Naive thymus-derived CD4-positive, alpha-beta T cell (primary cell): ENCODE results near the gene C11orf86. TPM values are rescaled to one million over a fixed set of nuclear protein-coding genes. Genes with fewer than 3 reads are reported as not detected.

Experiments used
- ATAC-seq: fragments of 150-1000 bp; cut with Tn5 transposase; 2 replicates; pipeline ENCODE4 v1.10.0; 2021; ENCODE audit warnings: mild to moderate bottlenecking, moderate library complexity
- CTCF ChIA-PET: fragments of 350-600 bp; sonication (Branson Sonifier 250); formaldehyde crosslinking; loops from one replicate; lab custom pipeline; 2021; ENCODE audit warnings: antibody characterized with exemption; lab: Charles Lee
- POLR2A ChIA-PET: fragments of 350-600 bp; sonication (Branson Sonifier 250); formaldehyde crosslinking; loops from one replicate; lab custom pipeline; 2021; ENCODE audit warnings: antibody characterized with exemption, inconsistent platforms; lab: Charles Lee
- DNase-seq, 9 donors: peaks; one replicate each; pipeline versions ENCODE4 v3.0.0 to v3.0.0-alpha.2; 2020 to 2022; ENCODE audit warnings: mixed read lengths in 1 of 9
- H3K27ac ChIP-seq: one replicate; pipeline ENCODE4 v1.7.0; 2013; ENCODE audit warnings: mild to moderate bottlenecking, low read depth, low read length, moderate library complexity
- H3K27me3 ChIP-seq, 2 donors: one replicate each; pipeline ENCODE4 v1.7.0; 2013; ENCODE audit warnings: low read length in 2 of 2, mild to moderate bottlenecking in 2 of 2, moderate library complexity in 2 of 2; ENCODE audit not compliant: control insufficient read depth in 2 of 2, insufficient read depth in 2 of 2
- H3K36me3 ChIP-seq, 3 experiments: 1 replicate in 2 of 3; 2 replicates in 1 of 3; pipeline ENCODE4 v1.7.0; 2013; ENCODE audit warnings: low read length in 3 of 3, mild to moderate bottlenecking in 3 of 3, moderate library complexity in 1 of 3; ENCODE audit not compliant: insufficient read depth in 3 of 3, control insufficient read depth in 2 of 3
- H3K4me1 ChIP-seq, 2 donors: one replicate each; pipeline ENCODE4 v1.7.0; 2013; ENCODE audit warnings: low read length in 2 of 2, mild to moderate bottlenecking in 2 of 2, moderate library complexity in 1 of 2; ENCODE audit not compliant: control insufficient read depth in 2 of 2, insufficient read depth in 2 of 2
- H3K4me3 ChIP-seq: 2 replicates; pipeline ENCODE4 v1.7.0; 2013; ENCODE audit warnings: mild to moderate bottlenecking, low read length
- H3K9me3 ChIP-seq, 3 experiments: 1 replicate in 2 of 3; 2 replicates in 1 of 3; pipeline ENCODE4 v1.7.0; 2013; ENCODE audit warnings: low read length in 3 of 3; ENCODE audit not compliant: control insufficient read depth in 2 of 3
- H3K27ac Mint-ChIP-seq, 9 donors: one replicate each; pipeline ENCODE4 v1.8.0; 2020 to 2022; ENCODE audit warnings: mixed read lengths in 9 of 9, mild to moderate bottlenecking in 8 of 9, moderate library complexity in 5 of 9, inconsistent platforms in 2 of 9
- H3K27me3 Mint-ChIP-seq, 5 donors: one replicate each; pipeline ENCODE4 v1.8.0; 2021 to 2022; ENCODE audit warnings: mixed read lengths in 5 of 5, mild to moderate bottlenecking in 1 of 5
- H3K36me3 Mint-ChIP-seq, 5 donors: one replicate each; pipeline ENCODE4 v1.8.0; 2020 to 2022; ENCODE audit warnings: mixed read lengths in 5 of 5, mild to moderate bottlenecking in 3 of 5, inconsistent platforms in 1 of 5
- H3K4me1 Mint-ChIP-seq, 7 donors: one replicate each; pipeline ENCODE4 v1.8.0; 2020 to 2022; ENCODE audit warnings: mixed read lengths in 7 of 7, mild to moderate bottlenecking in 3 of 7, inconsistent platforms in 1 of 7
- H3K4me3 Mint-ChIP-seq, 10 donors: one replicate each; pipeline ENCODE4 v1.8.0; 2020 to 2022; ENCODE audit warnings: mild to moderate bottlenecking in 10 of 10, mixed read lengths in 10 of 10, moderate library complexity in 6 of 10, inconsistent platforms in 2 of 10
- H3K9me3 Mint-ChIP-seq, 11 donors: one replicate each; pipeline ENCODE4 v1.8.0; 2020 to 2022; ENCODE audit warnings: mixed read lengths in 11 of 11, mild to moderate bottlenecking in 4 of 11, inconsistent platforms in 1 of 11, moderate library complexity in 1 of 11
- intact Hi-C, 2 donors: fragments of 100-400 bp; cut with micrococcal nuclease; formaldehyde crosslinking; loops; one replicate each; pipeline ENCODE4 v1.15.1; 2023
- polyA plus RNA-seq, 2 donors: library from polyadenylated mRNA; unstranded; fragments of 300-500 nt; fragmentation: Illumina TruSeq; gene quantifications; one replicate each; pipeline ENCODE4 v1.2.3, GENCODE V29; 2021
- total RNA-seq, 6 experiments: library from RNA in 5 of 6; stranded (reverse) in 5 of 6; gene quantifications; 1 replicate in 5 of 6; 2 replicates in 1 of 6; pipeline ENCODE4 v1.2.3 and lab custom pipeline; 2021 to 2026

Gene C11orf86
- total and polyA plus RNA-seq, 7 experiments from 2014 or later: not detected

- no peak for ATAC-seq
- H3K36me3 Mint-ChIP-seq: peaks cover 0 to 12% (median 0%) of the 10 kb centered on the region in 5 donors
- DNase-seq: no peak
- no peak overlapping the region for H3K27ac Mint-ChIP-seq
- Histone ChIP-seq H3K4me1 (no peaks in the 10 kb centered on the region), H3K9me3 (no peaks in the 10 kb centered on the region), H3K4me3 (no peak overlapping the region), H3K27me3 (no peaks in the 10 kb centered on the region), H3K27ac (no peak overlapping the region), H3K36me3 (no peaks in the 10 kb centered on the region)
- H3K4me1 Mint-ChIP-seq: peaks cover 0 to 6% (median 0%) of the 10 kb centered on the region in 7 donors
- CTCF ChIA-PET: no interaction called here
- H3K9me3 Mint-ChIP-seq: no peaks in the 10 kb centered on the region
- intact Hi-C loops: loop anchor here in 1 of 2 donors (10.0 kb wide), 1 partner anchor 58 kb away; no protein-coding TSS in a partner anchor
- no peak overlapping the region for H3K4me3 Mint-ChIP-seq
- POLR2A ChIA-PET: no interaction called here
- peaks cover 0 to 8% (median 2%) of the 10 kb centered on the region in 5 donors for H3K27me3 Mint-ChIP-seq
Observed at GRCh38 chr11:66937193-66937733, 37.8 kb upstream of the C11orf86 start.

DNA sequence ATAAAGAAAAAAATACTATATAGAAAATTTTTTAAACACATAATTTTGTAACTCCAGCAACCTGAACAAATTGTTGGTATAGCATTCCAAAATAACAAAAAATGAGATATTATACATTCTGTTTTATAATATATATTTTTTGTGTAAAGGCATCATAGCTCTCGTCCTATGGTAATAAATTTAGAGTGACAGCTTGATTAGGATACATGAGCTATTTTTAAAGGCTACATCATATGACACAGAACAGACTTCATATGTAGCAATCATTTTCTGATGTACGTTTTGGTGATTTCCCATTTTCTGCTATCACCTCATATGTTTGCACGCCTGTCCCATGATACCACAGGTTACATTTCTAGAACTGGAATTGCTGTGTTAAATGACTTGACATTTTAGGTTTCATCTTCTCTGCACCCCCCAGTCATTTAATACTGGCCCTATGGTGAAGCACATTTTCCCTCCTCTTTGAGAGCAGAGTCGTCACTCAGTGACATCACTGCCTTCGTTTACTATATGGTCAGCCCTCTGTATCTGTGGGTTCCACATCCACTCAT lies 36.4 kb upstream of the C11orf86 start:
- intact Hi-C loops: loop anchor here in 1 of 2 donors (10.0 kb wide), 1 partner anchor 56 kb away; no protein-coding TSS in a partner anchor
- CTCF ChIA-PET: interaction anchor here (0.5 kb wide), 1 partner anchor 1354 kb away, joined by 6 read pairs; no protein-coding TSS in a partner anchor
- peaks cover 0 to 14% (median 0%) of the 10 kb centered on the region in 5 donors for H3K36me3 Mint-ChIP-seq

DNA sequence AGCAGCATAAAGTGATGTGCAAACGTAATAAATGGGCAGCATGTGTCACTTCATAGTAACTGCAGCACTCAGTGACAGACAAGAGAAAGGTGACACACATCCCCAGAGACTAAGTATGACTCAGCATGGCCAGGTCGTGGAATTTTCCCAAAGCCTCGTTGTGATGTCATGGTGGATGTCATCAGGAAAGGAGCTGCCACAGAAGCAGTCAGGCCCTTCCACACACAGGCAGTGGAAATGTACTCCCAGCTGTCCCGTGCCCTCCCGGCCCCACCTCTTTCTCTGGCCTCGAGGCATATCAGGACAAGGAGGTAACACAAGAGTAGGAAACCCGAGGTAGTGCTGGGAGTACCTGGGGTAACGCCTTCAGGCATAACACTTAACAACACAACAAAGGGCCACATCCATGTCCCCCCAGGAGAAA lies 25.0 kb upstream of the C11orf86 start:
- Mint-ChIP-seq H3K4me1 (peaks cover 0 to under 1% (median 0%) of the 10 kb centered on the region in 7 donors), H3K36me3 (peaks cover 0 to 6% (median 0%) of the 10 kb centered on the region in 5 donors), H3K27ac (no peak overlapping the region), H3K27me3 (no peaks in the 10 kb centered on the region), H3K9me3 (no peaks in the 10 kb centered on the region), H3K4me3 (no peak overlapping the region)
- ChIA-PET POLR2A (no interaction called here), CTCF (no interaction called here)
- Histone ChIP-seq H3K27ac (no peak overlapping the region), H3K27me3 (no peaks in the 10 kb centered on the region), H3K36me3 (peaks cover 0 to 5% (median 0%) of the 10 kb centered on the region in 3 experiments), H3K4me3 (no peak overlapping the region), H3K4me1 (no peaks in the 10 kb centered on the region), H3K9me3 (no peaks in the 10 kb centered on the region)
- ATAC-seq (no peak), DNase-seq (no peak)
- intact Hi-C loops: no loop called here

More for the DNA sequence above, 36.4 kb upstream of the C11orf86 start:
- H3K9me3 Mint-ChIP-seq: no peaks in the 10 kb centered on the region
- H3K4me3 Mint-ChIP-seq: no peak overlapping the region
- H3K27me3 ChIP-seq: no peaks in the 10 kb centered on the region
- H3K27ac Mint-ChIP-seq: no peak overlapping the region
- no peak overlapping the region for H3K27ac ChIP-seq
- peaks cover 0 to 5% (median 2%) of the 10 kb centered on the region in 5 donors for H3K27me3 Mint-ChIP-seq
- POLR2A ChIA-PET: no interaction called here
- peaks cover 0 to 6% (median 0%) of the 10 kb centered on the region in 7 donors for H3K4me1 Mint-ChIP-seq
- no peak overlapping the region for H3K4me3 ChIP-seq
- H3K4me1 ChIP-seq: no peaks in the 10 kb centered on the region
- no peak for DNase-seq
- no peaks in the 10 kb centered on the region for H3K9me3 ChIP-seq
- no peaks in the 10 kb centered on the region for H3K36me3 ChIP-seq
- no peak for ATAC-seq

DNA sequence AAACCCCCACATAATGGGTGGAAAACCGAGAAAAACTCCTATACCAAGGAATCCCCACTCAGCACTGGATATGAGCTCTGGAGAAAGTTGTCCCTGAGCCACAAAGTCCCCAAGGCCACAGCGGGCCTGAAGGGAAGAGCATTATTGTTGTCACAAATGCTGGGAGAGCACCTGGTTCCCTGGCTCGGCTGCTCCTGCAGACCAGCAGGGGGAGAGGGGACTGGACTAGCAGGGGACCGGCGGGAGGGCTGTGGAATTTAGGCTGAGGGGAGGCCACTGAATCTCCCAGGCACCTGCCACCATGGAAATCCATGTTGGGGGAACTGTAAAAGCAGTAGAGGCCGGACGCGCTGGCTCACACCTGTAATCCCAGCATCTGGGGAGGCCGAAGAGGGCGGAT lies 24.0 kb upstream of the C11orf86 start:
- no peak for DNase-seq
- Mint-ChIP-seq H3K4me1 (peaks cover 0 to 5% (median 2%) of the 10 kb centered on the region in 7 donors), H3K27me3 (no peaks in the 10 kb centered on the region), H3K27ac (no peak overlapping the region), H3K36me3 (peaks cover 0 to 5% (median 0%) of the 10 kb centered on the region in 5 donors), H3K4me3 (no peak overlapping the region), H3K9me3 (no peaks in the 10 kb centered on the region)
- ChIA-PET POLR2A (no interaction called here), CTCF (no interaction called here)
- Histone ChIP-seq H3K27ac (no peak overlapping the region), H3K9me3 (no peaks in the 10 kb centered on the region), H3K4me3 (no peak overlapping the region), H3K27me3 (no peaks in the 10 kb centered on the region), H3K4me1 (no peaks in the 10 kb centered on the region), H3K36me3 (peaks cover 0 to 5% (median 0%) of the 10 kb centered on the region in 3 experiments)
- intact Hi-C loops: no loop called here
- no peak for ATAC-seq

GRCh38 chr11:66951927-66952337 lies 23.2 kb upstream of the C11orf86 start:
- Histone ChIP-seq H3K27ac (no peak overlapping the region), H3K27me3 (no peaks in the 10 kb centered on the region), H3K4me1 (peaks cover 0 to 3% of the 10 kb centered on the region in 2 donors), H3K4me3 (no peak overlapping the region), H3K36me3 (peaks cover 0 to 5% (median 0%) of the 10 kb centered on the region in 3 experiments), H3K9me3 (no peaks in the 10 kb centered on the region)
- no peak overlapping the region for H3K4me3 Mint-ChIP-seq
- peaks cover 5 to 10% (median 7%) of the 10 kb centered on the region in 7 donors for H3K4me1 Mint-ChIP-seq
- H3K27ac Mint-ChIP-seq: no peak overlapping the region
- DNase-seq: no peak
- POLR2A ChIA-PET: interaction anchor here (0.6 kb wide), 1 partner anchor 69 kb away, joined by 3 read pairs; no protein-coding TSS in a partner anchor
- H3K36me3 Mint-ChIP-seq: peaks cover 0 to 5% (median 0%) of the 10 kb centered on the region in 5 donors
- intact Hi-C loops: no loop called here
- no peaks in the 10 kb centered on the region for H3K9me3 Mint-ChIP-seq
- no peak for ATAC-seq
- H3K27me3 Mint-ChIP-seq: no peaks in the 10 kb centered on the region
- CTCF ChIA-PET: no interaction called here

- Histone ChIP-seq H3K4me3 (no peak overlapping the region), H3K4me1 (peaks cover 0 to 12% of the 10 kb centered on the region in 2 donors), H3K27ac (no peak overlapping the region), H3K9me3 (no peaks in the 10 kb centered on the region), H3K36me3 (peaks cover 0 to 5% (median 0%) of the 10 kb centered on the region in 3 experiments), H3K27me3 (no peaks in the 10 kb centered on the region)
- DNase-seq (no peak), ATAC-seq (no peak)
- no peaks in the 10 kb centered on the region for H3K9me3 Mint-ChIP-seq
- CTCF ChIA-PET: no interaction called here
- peaks cover 0 to 5% (median 0%) of the 10 kb centered on the region in 5 donors for H3K36me3 Mint-ChIP-seq
- H3K27me3 Mint-ChIP-seq: no peaks in the 10 kb centered on the region
- intact Hi-C loops: no loop called here
- H3K4me1 Mint-ChIP-seq: peaks cover 7 to 19% (median 15%) of the 10 kb centered on the region in 7 donors
- no peak overlapping the region for H3K4me3 Mint-ChIP-seq
- H3K27ac Mint-ChIP-seq: peak overlapping the region in 1 of 9 donors; percentile 15
- POLR2A ChIA-PET: no interaction called here
Observed at GRCh38 chr11:66953081-66953833, 21.8 kb upstream of the C11orf86 start.
